ENCODE measurements around the gene SRCIN1. TPM values are rescaled to one million over a fixed set of nuclear protein-coding genes. Genes with fewer than 3 reads are reported as not detected.

The SRCIN1 gene
- total RNA-seq, 1 donor from 2014 or later, result 0.59 TPM

- Mint-ChIP-seq H3K36me3 (ENCODE audit: low read depth, unreplicated experiment) (peaks cover 4% of the 10 kb centered on the region), H3K4me1 (ENCODE audit: unreplicated experiment) (peaks cover 8% of the 10 kb centered on the region), H3K27me3 (ENCODE audit: unreplicated experiment) (peaks cover 47% of the 10 kb centered on the region), H3K27ac (ENCODE audit: unreplicated experiment) (no peak overlapping the region), H3K4me3 (ENCODE audit: unreplicated experiment) (no peak overlapping the region), H3K9me3 (ENCODE audit: unreplicated experiment) (no peaks in the 10 kb centered on the region)
- DNase-seq (ENCODE audit: low spot score), result no peak
- TF ChIP-seq CTCF (IDR thresholded peaks at IDR 0.05; ENCODE audit: unreplicated experiment), result no peak
Observed at GRCh38 chr17:38569701-38570512, 35.8 kb downstream of the SRCIN1 start.

DNA sequence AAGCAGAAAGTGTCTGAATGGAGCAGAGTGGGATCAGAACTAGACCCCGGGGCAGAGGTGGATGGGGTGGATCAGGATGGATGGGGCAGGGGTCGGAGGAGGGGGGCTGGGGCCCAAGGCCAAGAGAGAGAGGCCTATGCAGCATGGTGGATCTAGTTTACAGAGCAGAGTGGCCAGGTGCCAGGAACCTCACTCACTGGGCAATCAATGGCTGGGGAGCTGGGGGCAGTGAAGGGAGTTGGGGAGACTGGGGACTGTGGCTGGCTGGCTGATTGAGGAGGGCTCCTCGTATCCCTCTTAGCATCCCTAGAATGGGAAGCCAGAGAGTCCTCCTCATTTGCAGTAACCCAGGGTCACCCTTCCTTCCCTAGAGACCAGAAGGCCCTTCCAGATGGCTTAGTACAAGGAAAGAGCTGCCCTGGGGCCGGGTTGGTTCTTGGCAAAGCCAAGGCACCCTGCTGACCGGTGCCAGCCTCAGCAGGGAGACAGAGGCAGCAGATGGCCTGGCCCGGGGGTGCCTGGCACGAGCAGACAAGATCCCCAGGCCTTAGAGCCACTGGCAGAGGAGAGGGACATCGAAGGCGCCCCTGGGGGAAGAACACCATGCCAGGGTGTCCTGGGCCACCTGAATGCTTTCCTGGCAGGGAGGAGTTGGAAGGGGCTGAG lies 36.8 kb downstream of the SRCIN1 start:
- Mint-ChIP-seq H3K4me3 (ENCODE audit: unreplicated experiment) (no peak overlapping the region), H3K36me3 (ENCODE audit: low read depth, unreplicated experiment) (peaks cover 4% of the 10 kb centered on the region), H3K4me1 (ENCODE audit: unreplicated experiment) (peaks cover 8% of the 10 kb centered on the region), H3K27ac (ENCODE audit: unreplicated experiment) (no peak overlapping the region), H3K9me3 (ENCODE audit: unreplicated experiment) (no peaks in the 10 kb centered on the region), H3K27me3 (ENCODE audit: unreplicated experiment) (peaks cover 45% of the 10 kb centered on the region)
- no peak for DNase-seq (ENCODE audit: low spot score)
- no peak for TF ChIP-seq CTCF (IDR thresholded peaks at IDR 0.05; ENCODE audit: unreplicated experiment)

- DNase-seq (ENCODE audit: low spot score), result no peak
- H3K4me1 Mint-ChIP-seq (ENCODE audit: unreplicated experiment), result peaks cover 10% of the 10 kb centered on the region
- H3K36me3 Mint-ChIP-seq (ENCODE audit: low read depth, unreplicated experiment), result peaks cover 2% of the 10 kb centered on the region
- no peak for TF ChIP-seq CTCF (IDR thresholded peaks at IDR 0.05; ENCODE audit: unreplicated experiment)
- H3K4me3 Mint-ChIP-seq (ENCODE audit: unreplicated experiment), result no peak overlapping the region
- H3K9me3 Mint-ChIP-seq (ENCODE audit: unreplicated experiment), result no peaks in the 10 kb centered on the region
- H3K27me3 Mint-ChIP-seq (ENCODE audit: unreplicated experiment), result peaks cover 46% of the 10 kb centered on the region
- no peak overlapping the region for H3K27ac Mint-ChIP-seq (ENCODE audit: unreplicated experiment)
Observed at GRCh38 chr17:38568274-38568673, 37.5 kb downstream of the SRCIN1 start.

DNA sequence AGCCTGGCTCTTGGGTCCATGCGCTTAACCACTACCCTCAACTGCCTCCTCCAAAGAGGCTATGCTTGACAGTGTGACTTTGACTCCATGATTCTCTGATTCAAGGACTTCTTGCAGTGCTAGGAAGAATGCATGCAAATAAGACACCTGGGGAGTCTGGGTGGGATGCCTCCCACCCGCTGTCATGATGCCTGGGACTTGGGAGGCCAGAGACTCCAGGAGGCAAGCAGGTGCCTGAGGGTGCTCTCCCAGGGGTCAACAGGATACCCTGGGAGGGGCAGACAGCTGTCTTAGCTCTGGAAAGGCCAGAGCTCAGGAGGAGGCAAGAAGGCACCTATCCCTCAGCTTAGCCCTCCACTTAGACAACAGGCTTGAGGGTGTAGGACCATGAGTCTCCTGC lies 38.4 kb downstream of the SRCIN1 start:
- peaks cover 8% of the 10 kb centered on the region for H3K4me1 Mint-ChIP-seq (ENCODE audit: unreplicated experiment)
- no peak for TF ChIP-seq CTCF (IDR thresholded peaks at IDR 0.05; ENCODE audit: unreplicated experiment)
- H3K4me3 Mint-ChIP-seq (ENCODE audit: unreplicated experiment), result no peak overlapping the region

GRCh38 chr17:38566666-38567031 lies 39.1 kb downstream of the SRCIN1 start:
- no peak for DNase-seq (ENCODE audit: low spot score)
- no peak overlapping the region for H3K27ac Mint-ChIP-seq (ENCODE audit: unreplicated experiment)
- peaks cover 8% of the 10 kb centered on the region for H3K4me1 Mint-ChIP-seq (ENCODE audit: unreplicated experiment)
- H3K4me3 Mint-ChIP-seq (ENCODE audit: unreplicated experiment), result no peak overlapping the region
- H3K36me3 Mint-ChIP-seq (ENCODE audit: low read depth, unreplicated experiment), result no peaks in the 10 kb centered on the region
- no peak for TF ChIP-seq CTCF (IDR thresholded peaks at IDR 0.05; ENCODE audit: unreplicated experiment)
- H3K9me3 Mint-ChIP-seq (ENCODE audit: unreplicated experiment), result no peaks in the 10 kb centered on the region
- peaks cover 44% of the 10 kb centered on the region for H3K27me3 Mint-ChIP-seq (ENCODE audit: unreplicated experiment)

More for the DNA sequence above, 38.4 kb downstream of the SRCIN1 start:
- Mint-ChIP-seq H3K9me3 (ENCODE audit: unreplicated experiment) (no peaks in the 10 kb centered on the region), H3K27ac (ENCODE audit: unreplicated experiment) (no peak overlapping the region), H3K36me3 (ENCODE audit: low read depth, unreplicated experiment) (no peaks in the 10 kb centered on the region), H3K27me3 (ENCODE audit: unreplicated experiment) (peaks cover 45% of the 10 kb centered on the region)
- no peak for DNase-seq (ENCODE audit: low spot score)

Data from endothelial cell (in vitro differentiated cells).